Measurements from ENCODE around the gene PLXNA2.
A peak's percentile ranks its signal among the peaks of the same experiment; 100 is the strongest.

Gene PLXNA2

GRCh38 chr1:208240662-208241355 lies 3.4 kb downstream of the PLXNA2 start:
- no peak for DNase-seq

- no peak for DNase-seq
Measured at GRCh38 chr1:208239473-208240381, 4.5 kb downstream of the PLXNA2 start.

GRCh38 chr1:208238710-208239472 lies 5.3 kb downstream of the PLXNA2 start:
- DNase-seq = peak; percentile 34

DNA sequence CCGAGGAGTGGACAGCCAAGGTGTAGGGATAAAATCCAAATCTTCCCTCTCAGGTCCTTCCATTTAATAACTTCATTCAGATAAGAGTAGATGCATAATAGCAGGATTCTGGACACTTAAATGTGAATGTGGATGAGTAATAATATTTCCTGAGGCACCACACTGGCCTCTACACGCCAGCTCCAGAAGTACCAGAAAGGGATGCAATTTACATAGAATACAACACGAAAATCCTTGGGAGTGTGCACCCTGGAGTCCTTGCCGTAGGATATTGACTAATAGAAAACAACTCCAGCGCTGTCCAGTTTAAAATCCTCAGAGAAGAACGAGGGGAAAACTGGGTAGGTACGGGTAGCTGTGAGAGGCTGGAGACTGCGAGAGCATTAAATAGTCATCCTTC lies 6.9 kb downstream of the PLXNA2 start:
- DNase-seq = no peak

DNA sequence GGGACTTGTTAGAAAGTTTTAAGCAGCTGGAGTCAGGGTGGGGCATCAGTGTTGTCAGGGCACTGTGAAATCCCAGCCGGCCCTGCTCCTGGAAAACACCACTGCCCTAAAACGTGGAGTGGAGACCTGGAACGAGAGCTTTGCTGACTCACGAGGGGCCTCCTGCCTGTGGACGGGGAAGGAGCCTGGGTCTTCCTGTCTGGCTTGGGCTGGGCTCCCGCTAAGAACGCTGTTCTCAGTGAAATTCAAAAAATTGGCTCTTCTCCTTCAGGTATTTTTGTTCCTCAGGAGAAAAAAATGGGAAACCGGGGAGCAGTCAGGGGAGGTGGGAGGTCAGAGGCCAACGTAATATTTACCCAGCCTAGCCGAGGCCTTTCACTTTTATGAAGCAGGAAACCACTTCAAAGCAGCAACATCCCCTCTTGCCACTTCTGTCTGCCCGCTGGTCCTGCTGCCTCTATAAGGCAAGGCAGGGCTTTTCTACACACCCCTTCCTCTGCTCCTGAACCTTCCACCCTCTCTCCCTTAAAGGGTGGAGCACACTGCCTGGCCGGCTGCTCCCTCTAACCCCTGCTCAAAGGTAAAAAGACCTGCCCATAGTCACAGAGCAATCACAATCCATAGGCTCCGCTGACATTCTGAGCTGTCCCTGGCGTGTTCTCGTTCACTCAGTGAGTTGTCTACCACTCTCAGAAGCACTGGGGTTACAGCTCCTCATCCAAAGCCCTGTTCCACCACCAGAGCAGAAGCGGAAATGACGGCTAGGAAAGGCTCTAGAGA lies 8.0 kb downstream of the PLXNA2 start:
- no peak for DNase-seq

GRCh38 chr1:208235356-208235981 lies 8.7 kb downstream of the PLXNA2 start:
- no peak for DNase-seq

DNA sequence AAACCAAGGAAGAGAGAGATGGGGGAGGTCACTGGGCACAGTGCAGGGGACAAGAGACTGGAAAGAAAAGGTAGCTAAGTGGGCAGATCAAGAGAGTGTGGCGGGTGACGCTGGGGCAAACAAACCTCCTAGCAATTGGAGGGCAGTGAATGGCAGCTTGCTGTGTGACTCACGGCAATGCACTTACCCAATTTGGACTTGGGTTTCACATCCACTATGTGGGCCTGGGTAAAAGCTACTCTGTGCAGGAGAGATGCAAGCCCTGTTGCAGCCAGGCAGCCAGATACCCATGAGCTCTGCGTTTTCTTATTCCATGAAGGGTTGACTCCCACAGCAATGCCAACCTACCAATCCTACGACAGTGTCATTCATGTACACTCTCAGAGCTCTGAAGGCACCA lies 9.5 kb downstream of the PLXNA2 start:
- no peak for DNase-seq

GRCh38 chr1:208233978-208234377 lies 10.2 kb downstream of the PLXNA2 start:
- no peak for DNase-seq

DNA sequence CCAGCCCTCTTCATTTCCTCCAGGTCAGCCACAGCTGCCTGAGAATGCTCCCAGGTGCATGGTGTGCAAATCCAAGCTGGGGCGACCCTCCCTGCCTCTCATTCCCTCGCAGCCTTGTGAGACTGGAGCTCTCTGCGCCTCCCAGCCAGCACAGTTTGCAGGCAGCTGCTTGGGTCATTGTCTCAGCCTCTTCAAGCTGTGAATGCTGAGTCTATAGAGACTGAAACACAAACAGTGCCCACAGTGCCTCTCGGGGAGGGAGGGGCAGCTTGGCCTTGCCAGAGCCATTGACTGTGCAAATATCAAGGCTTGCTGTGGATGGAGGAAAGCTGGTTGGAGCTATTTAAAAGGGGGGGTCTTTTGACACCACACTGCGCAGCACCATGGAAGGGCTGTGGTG lies 10.6 kb downstream of the PLXNA2 start:
- peak; percentile 71 for DNase-seq

- no peak for DNase-seq
Measured at GRCh38 chr1:208232662-208233038, 11.5 kb downstream of the PLXNA2 start.

- DNase-seq = no peak
Measured at GRCh38 chr1:208231881-208232661, 12.1 kb downstream of the PLXNA2 start.

GRCh38 chr1:208230668-208231529 lies 13.3 kb downstream of the PLXNA2 start:
- DNase-seq = no peak

DNA sequence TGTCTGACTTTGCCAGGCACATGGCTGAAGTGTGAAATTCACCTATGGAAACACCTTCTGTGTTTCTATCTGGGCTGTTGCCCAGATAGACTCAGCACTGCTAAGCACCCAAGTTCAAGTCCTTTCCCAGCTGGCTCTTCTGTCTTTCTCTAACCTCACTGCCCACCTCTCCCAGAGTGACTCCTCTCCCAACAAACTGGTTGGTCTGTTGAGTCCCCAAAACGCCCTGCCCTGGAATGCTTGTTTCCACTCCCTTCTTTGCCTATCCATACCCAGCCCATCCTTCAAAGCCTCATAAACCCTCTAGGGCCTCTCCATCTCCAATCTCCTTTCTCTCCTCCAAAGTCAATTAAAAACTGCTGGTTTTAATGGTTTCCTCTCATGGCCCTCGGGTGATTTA lies 15.6 kb downstream of the PLXNA2 start:
- DNase-seq = no peak

GRCh38 chr1:208228026-208228425 lies 16.2 kb downstream of the PLXNA2 start:
- DNase-seq = no peak

DNA sequence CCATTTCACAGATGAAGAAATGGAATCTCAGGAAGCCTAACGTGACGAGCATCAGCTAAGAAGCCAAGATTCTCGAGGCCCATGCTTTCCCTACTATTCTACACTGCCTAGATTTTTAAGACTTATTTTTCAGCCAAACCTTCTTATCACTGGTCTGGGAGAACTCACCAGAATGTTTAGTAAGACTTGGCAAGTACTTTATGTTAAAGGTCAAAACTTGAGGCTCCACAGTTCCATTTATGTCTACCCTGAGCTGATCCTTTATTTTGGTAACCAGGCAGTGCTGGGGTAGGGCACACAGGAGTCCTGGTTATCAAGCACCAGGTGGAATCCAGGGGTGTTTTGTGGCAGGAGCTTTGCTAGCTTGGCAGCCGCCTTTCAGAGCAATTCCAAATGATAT lies 16.8 kb downstream of the PLXNA2 start:
- DNase-seq = no peak

- no peak for DNase-seq
Measured at GRCh38 chr1:208225954-208226937, 17.9 kb downstream of the PLXNA2 start.

GRCh38 chr1:208224192-208224713 lies 19.9 kb downstream of the PLXNA2 start:
- no peak for DNase-seq

GRCh38 chr1:208223136-208223535 lies 21.0 kb downstream of the PLXNA2 start:
- DNase-seq = no peak

Data from NCI-H446 treated with DMSO at 0.1 percent for 48 hours (cell line).